Astrocyte (in vitro differentiated cells and primary cell): ENCODE measurements around the gene LMX1B.

ENCODE experiments used
- EZH2 ChIP-seq: IDR thresholded peaks from 2 replicates; pipeline ENCODE4 v1.6.1; 2012; ENCODE audit warnings: mild to moderate bottlenecking, low read length, inconsistent platforms; ENCODE audit not compliant: insufficient read depth
- TF ChIP-seq, protein P1 (sequence below): IDR thresholded peaks from 2 replicates; pipeline ENCODE4 v1.5.1; 2011; ENCODE audit warnings: low read depth, mild to moderate bottlenecking, inconsistent platforms, low read length, moderate library complexity; ENCODE audit not compliant: insufficient read depth

DNA sequence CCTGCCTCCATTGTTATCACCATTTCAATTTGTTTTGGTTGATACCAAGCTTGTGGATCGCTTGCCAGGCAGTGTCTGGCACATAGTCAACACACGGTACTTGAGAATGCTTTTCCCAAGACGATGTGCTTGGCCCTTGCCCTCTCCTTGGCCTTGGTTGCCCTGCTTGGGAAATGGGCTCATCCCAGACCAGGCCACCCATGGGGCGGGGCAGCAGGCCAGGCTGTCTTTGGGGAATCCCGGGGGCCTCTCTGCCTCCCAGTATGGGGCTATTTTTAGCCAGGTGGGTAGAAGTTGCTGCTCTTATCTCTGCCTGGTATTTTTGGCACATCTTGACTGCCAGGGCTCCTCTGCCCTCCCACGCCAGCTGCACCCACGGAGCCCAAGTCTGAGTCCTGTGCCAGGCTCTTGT is 49.9 kb downstream of the LMX1B start:
- no peak for TF ChIP-seq EZH2
- TF ChIP-seq, protein P1, sequence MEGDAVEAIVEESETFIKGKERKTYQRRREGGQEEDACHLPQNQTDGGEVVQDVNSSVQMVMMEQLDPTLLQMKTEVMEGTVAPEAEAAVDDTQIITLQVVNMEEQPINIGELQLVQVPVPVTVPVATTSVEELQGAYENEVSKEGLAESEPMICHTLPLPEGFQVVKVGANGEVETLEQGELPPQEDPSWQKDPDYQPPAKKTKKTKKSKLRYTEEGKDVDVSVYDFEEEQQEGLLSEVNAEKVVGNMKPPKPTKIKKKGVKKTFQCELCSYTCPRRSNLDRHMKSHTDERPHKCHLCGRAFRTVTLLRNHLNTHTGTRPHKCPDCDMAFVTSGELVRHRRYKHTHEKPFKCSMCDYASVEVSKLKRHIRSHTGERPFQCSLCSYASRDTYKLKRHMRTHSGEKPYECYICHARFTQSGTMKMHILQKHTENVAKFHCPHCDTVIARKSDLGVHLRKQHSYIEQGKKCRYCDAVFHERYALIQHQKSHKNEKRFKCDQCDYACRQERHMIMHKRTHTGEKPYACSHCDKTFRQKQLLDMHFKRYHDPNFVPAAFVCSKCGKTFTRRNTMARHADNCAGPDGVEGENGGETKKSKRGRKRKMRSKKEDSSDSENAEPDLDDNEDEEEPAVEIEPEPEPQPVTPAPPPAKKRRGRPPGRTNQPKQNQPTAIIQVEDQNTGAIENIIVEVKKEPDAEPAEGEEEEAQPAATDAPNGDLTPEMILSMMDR, result no peak
